K562 (cell line): ENCODE results near the gene ANK3. TPM values are rescaled to one million over a fixed set of nuclear protein-coding genes. Genes with fewer than 3 reads are reported as not detected.

Source experiments
- ATAC-seq: fragments of 200-7000 bp; cut with Tn5 transposase; 3 replicates; pipeline ENCODE4 v1.9.1; 2020; ENCODE audit warnings: moderate library complexity
- BruUV-seq: library from RNA; stranded (reverse); fragments of 400-500 nt; replicated peaks from 2 replicates; lab custom pipeline; 2021; lab: Mats Ljungman, UMichigan
- CTCF ChIA-PET: fragments of 300-600 bp; formaldehyde crosslinking; extraction: SDS; loops from one replicate; lab custom pipeline; 2021; ENCODE audit warnings: low intra/inter-chr PET ratio; lab: Yijun Ruan, JAX
- POLR2A ChIA-PET: fragments of 300-600, 350-650 bp; sonication (Branson Sonifier 250); formaldehyde crosslinking; extraction: SDS; loops from one replicate; lab custom pipeline; 2021; ENCODE audit warnings: antibody characterized with exemption, inconsistent platforms; lab: Yijun Ruan, JAX
- DNase-seq, 4 experiments: peaks; one replicate each; pipeline versions ENCODE4 v3.0.0 to v3.0.0-alpha.2; 2011 to 2018; ENCODE audit warnings: low spot score in 3 of 4, mixed read lengths in 3 of 4; ENCODE audit errors: extremely low read depth in 1 of 4
- FAIRE-seq: peaks from 2 replicates; lab custom pipeline; 2011; peaks lifted over from hg19 to GRCh38; lab: Jason Lieb, UNC
- H2AFZ ChIP-seq: 2 replicates; pipeline ENCODE4 v1.6.0; 2011; ENCODE audit warnings: low read depth, low read length, control low read depth, inconsistent platforms
- H3K27ac ChIP-seq: fragments of 200-600 bp; 3 replicates; pipeline ENCODE4 v1.8.0; 2011; ENCODE audit warnings: low read depth, mild to moderate bottlenecking, control low read depth, inconsistent platforms, low read length, moderate library complexity, mixed read lengths; ENCODE audit errors: extremely low read depth
- H3K27me3 ChIP-seq, 2 experiments: fragments of 300-600 bp in 1 of 2; 2 replicates in 1 of 2; 3 replicates in 1 of 2; pipeline versions ENCODE4 v1.6.0 to v1.8.0; 2011; ENCODE audit warnings: inconsistent platforms in 2 of 2, low read length in 2 of 2, mild to moderate bottlenecking in 1 of 2, mixed read lengths in 1 of 2, moderate library complexity in 1 of 2; ENCODE audit not compliant: control insufficient read depth in 2 of 2, insufficient read depth in 2 of 2
- H3K36me3 ChIP-seq: fragments of 300-600 bp; 3 replicates; pipeline ENCODE4 v1.8.0; 2011; ENCODE audit warnings: mild to moderate bottlenecking, low read length, inconsistent platforms; ENCODE audit not compliant: control insufficient read depth, insufficient read depth
- H3K4me1 ChIP-seq, 2 experiments: fragments of 200-600 bp in 1 of 2; replicated peaks in 1 of 2; 2 replicates in 1 of 2; 3 replicates in 1 of 2; pipeline versions ENCODE4 v1.5.1 to v1.8.0; 2011; ENCODE audit warnings: inconsistent platforms in 2 of 2, low read length in 2 of 2, mild to moderate bottlenecking in 1 of 2, mixed read lengths in 1 of 2, moderate library complexity in 1 of 2; ENCODE audit not compliant: control insufficient read depth in 2 of 2, insufficient read depth in 2 of 2
- H3K4me2 ChIP-seq: 2 replicates; pipeline ENCODE4 v1.6.1; 2011; ENCODE audit warnings: low read length, control low read depth, inconsistent platforms, mixed read lengths; ENCODE audit not compliant: insufficient read depth
- H3K4me3 ChIP-seq: fragments of 200-600 bp; sonication (generic), shearing (Covaris generic); 2 replicates; pipeline ENCODE4 v1.5.1; 2016; ENCODE audit warnings: control low read depth, inconsistent platforms
- H3K79me2 ChIP-seq: fragments of 200-600 bp; 3 replicates; pipeline ENCODE4 v1.8.0; 2011; ENCODE audit warnings: low read length, inconsistent platforms; ENCODE audit not compliant: control insufficient read depth, insufficient read depth
- H3K9ac ChIP-seq, 2 experiments: 2 replicates each; pipeline versions ENCODE4 v1.6.0 to v1.6.1; 2011; ENCODE audit warnings: low read depth in 2 of 2, low read length in 2 of 2, control low read depth in 1 of 2, inconsistent platforms in 1 of 2, mild to moderate bottlenecking in 1 of 2, mixed read lengths in 1 of 2; ENCODE audit not compliant: insufficient read depth in 1 of 2
- H3K9me1 ChIP-seq: one replicate; pipeline ENCODE4 v1.6.0; 2011; ENCODE audit warnings: inconsistent platforms, mild to moderate bottlenecking, low read length, moderate library complexity; ENCODE audit not compliant: control insufficient read depth, insufficient read depth
- H3K9me3 ChIP-seq: replicated peaks from 2 replicates; pipeline ENCODE4 v1.5.1; 2011; ENCODE audit warnings: low read depth, low read length, inconsistent platforms; ENCODE audit not compliant: control insufficient read depth, insufficient read depth
- H4K20me1 ChIP-seq: replicated peaks from 2 replicates; pipeline ENCODE4 v1.6.1; 2011; ENCODE audit warnings: low read length, inconsistent platforms, mixed read lengths; ENCODE audit not compliant: control insufficient read depth, insufficient read depth
- CCAR2 ChIP-seq: fragments of 200-400 bp; formaldehyde crosslinking; IDR thresholded peaks from 2 replicates; pipeline ENCODE4 v1.6.1; 2017; ENCODE audit warnings: mild to moderate bottlenecking, low read depth, low read length
- DPF2 ChIP-seq: fragments of 450-650 bp; IDR thresholded peaks from 2 replicates; pipeline ENCODE4 v1.6.1; 2016
- E2F8 ChIP-seq: fragments of 450-650 bp; IDR thresholded peaks from 2 replicates; pipeline ENCODE4 v1.7.1; 2018; ENCODE audit warnings: mild to moderate bottlenecking, low read depth; ENCODE audit not compliant: partially characterized antibody
- FOS ChIP-seq: IDR thresholded peaks from 3 replicates; pipeline ENCODE4 v1.6.1; 2011; ENCODE audit not compliant: insufficient read length; ENCODE audit errors: extremely low read depth
- FOXJ2 ChIP-seq: fragments of 200-800 bp; sonication (Bioruptor generic); IDR thresholded peaks from 2 replicates; pipeline ENCODE4 v1.6.1; 2016; ENCODE audit warnings: missing genetic modification characterization, missing compliant biosample characterization
- MEF2A ChIP-seq: IDR thresholded peaks from 2 replicates; pipeline ENCODE4 v1.6.1; 2011; ENCODE audit warnings: low read depth, mild to moderate bottlenecking, low read length, moderate library complexity; ENCODE audit not compliant: control insufficient read depth
- NFXL1 ChIP-seq: fragments of 450-650 bp; formaldehyde crosslinking; IDR thresholded peaks from 2 replicates; pipeline ENCODE4 v1.4.0; 2021; ENCODE audit warnings: mild to moderate bottlenecking
- NR1H2 ChIP-seq: sonication (generic); formaldehyde crosslinking; IDR thresholded peaks from 2 replicates; pipeline ENCODE4 v1.4.0; 2020; ENCODE audit warnings: mild to moderate bottlenecking, missing genetic modification reagents
- RCOR1 ChIP-seq, 2 experiments: IDR thresholded peaks; 2 replicates each; pipeline ENCODE4 v1.6.1; 2012; ENCODE audit warnings: low read depth in 2 of 2, low read length in 2 of 2, borderline replicate concordance in 1 of 2, improper control_type of control experiment in 1 of 2
- TFAP4 ChIP-seq: sonication (generic); formaldehyde crosslinking; IDR thresholded peaks from 2 replicates; pipeline ENCODE4 v1.8.0; 2022; ENCODE audit warnings: missing genetic modification reagents, mild to moderate bottlenecking, moderate library complexity, borderline replicate concordance
- ZBTB17 ChIP-seq: fragments of 450-650 bp; formaldehyde crosslinking; IDR thresholded peaks from 2 replicates; pipeline ENCODE4 v1.4.0; 2020; ENCODE audit warnings: mild to moderate bottlenecking
- ZNF282 ChIP-seq: sonication (generic); formaldehyde crosslinking; IDR thresholded peaks from 2 replicates; pipeline ENCODE4 v1.8.1; 2023; ENCODE audit warnings: missing genetic modification reagents
- ZNF551 ChIP-seq: fragments of 250-450 bp; sonication (Bioruptor Pico); IDR thresholded peaks from 2 replicates; pipeline ENCODE4 v1.5.0; 2021; ENCODE audit warnings: mild to moderate bottlenecking, moderate library complexity
- ZNF639 ChIP-seq, 2 experiments: fragments of 200-800 bp in 1 of 2; sonication (Bioruptor generic) in 1 of 2; sonication (generic) in 1 of 2; formaldehyde crosslinking in 1 of 2; IDR thresholded peaks in 1 of 2; conservative IDR thresholded peaks in 1 of 2; 2 replicates each; pipeline versions ENCODE4 v1.5.0 to v1.6.1; 2016 to 2020; ENCODE audit warnings: missing compliant biosample characterization in 1 of 2, missing genetic modification characterization in 1 of 2, missing genetic modification reagents in 1 of 2
- WGBS: fragments of 100-300 bp; shearing (Covaris generic); methylation state at CpG from one replicate; pipeline ENCODE4 v1.1.6; 2016; ENCODE audit warnings: low coverage, mixed read lengths; ENCODE audit not compliant: insufficient coverage; ENCODE audit errors: missing lambda C conversion rate; 5-methylcytosine and 5-hydroxymethylcytosine counted together
- in situ Hi-C: fragments of 300-500 bp; cut with MboI; formaldehyde crosslinking; loops from 4 replicates; pipeline ENCODE4 v1.15.0; 2018; ENCODE audit warnings: inconsistent platforms, mixed read lengths
- intact Hi-C: fragments of 100-400 bp; cut with micrococcal nuclease; formaldehyde crosslinking; loops from 2 replicates; pipeline ENCODE4 v1.14.2; 2022
- polyA plus RNA-seq, 8 experiments: library from polyadenylated mRNA; depleted of rRNA in 4 of 8; stranded (reverse) in 5 of 8; unstranded in 3 of 8; fragments of >200 nt; fragmentation: Nextera tagmentation in 2 of 8; fragmentation: Illumina TruSeq in 1 of 8; extraction: Ambion mirVana in 2 of 8; extraction: Trizol in 1 of 8; gene quantifications; 2 replicates each; pipeline versions ENCODE4 v1.2.1 to v1.2.3, GENCODE V29; 2011 to 2014; ENCODE audit warnings: inconsistent platforms in 1 of 8, missing spikeins in 1 of 8
- total RNA-seq, 7 experiments: library from RNA; depleted of rRNA in 6 of 7; stranded (reverse); fragments of >200 nt in 6 of 7; fragmentation: Illumina TruSeq in 2 of 7; extraction: Trizol in 2 of 7; gene quantifications; 2 replicates each; pipeline versions ENCODE4 v1.2.1 to v1.2.3, GENCODE V29; 2011 to 2021; ENCODE audit warnings: low replicate concordance in 1 of 7
- TF ChIP-seq, protein P1 (sequence below): fragments of 250-450 bp; sonication (Bioruptor Pico); IDR thresholded peaks from 2 replicates; pipeline ENCODE4 v1.4.0; 2020; ENCODE audit warnings: mild to moderate bottlenecking, moderate library complexity

The ANK3 gene
- total and polyA plus RNA-seq, 9 of the 15 experiments (the other 6 are each of a cell fraction or from before 2014, with no cell fraction given): 10.0 to 32.3 (median 17.9) TPM

- no TSS peak for BruUV-seq
- Histone ChIP-seq H3K4me3 (no peak overlapping the region), H3K27ac (0 out of 3 replicates have a peak overlapping the region, but pooled peaks have one; percentile 9), H3K79me2 (no peaks in the 10 kb centered on the region), H3K4me2 (peak overlapping the region; percentile 27; the same call in 1 of the 2 replicates), H4K20me1 (peaks cover 9% of the 10 kb centered on the region; the same call in 1 of the 2 replicates), H3K27me3 (no peaks in the 10 kb centered on the region), H3K9ac (no peak overlapping the region), H2AFZ (no peak overlapping the region), H3K36me3 (0 out of 3 replicates have a peak, but pooled peaks cover 4% of the 10 kb centered on the region), H3K9me1 (no peaks in the 10 kb centered on the region), H3K9me3 (peaks cover 2% of the 10 kb centered on the region; the same call in 1 of the 2 replicates), H3K4me1 (peaks cover 0 to 21% of the 10 kb centered on the region in 2 experiments; a peak in 3 of 5 replicates)
- intact Hi-C loops (no loop called here), in situ Hi-C loops (no loop called here)
- CTCF ChIA-PET: no interaction called here
- DNase-seq: peak; percentile 60 to 84 (median 72)
- FAIRE-seq: peak; percentile 87
- POLR2A ChIA-PET: interaction anchor here (0.6 to 2.0 kb wide), 6 partner anchors 10 to 593 kb away, joined by 3 to 18 read pairs (median 4); no protein-coding TSS in a partner anchor
- WGBS: 0% methylated on average over 3 of the region's 3 CpGs
- ATAC-seq: peak; percentile 89
- TF ChIP-seq ZBTB17 (CRISPR knock-in tag): peak; percentile 76; the same call in 1 of the 2 replicates
- TF ChIP-seq DPF2: peak; percentile 99
- no peak for TF ChIP-seq E2F8
- TF ChIP-seq RCOR1 (IDR thresholded peaks at IDR 0.05; ENCODE audit: borderline replicate concordance in 1 of 2, low read depth in 2 of 2, low read length in 2 of 2): peak; percentile 68 to 98; a peak in 3 of 4 replicates
- TF ChIP-seq FOXJ2 (tag): 0 out of 2 replicates have a peak, but pooled peaks have one; percentile 44
- TF ChIP-seq ZNF282: no peak
- TF ChIP-seq FOS: no peak
- TF ChIP-seq ZNF551 (CRISPR knock-in tag): no peak
- TF ChIP-seq TFAP4 (CRISPR knock-in tag): no peak; the same call in 1 of the 2 replicates
- TF ChIP-seq, protein P1, sequence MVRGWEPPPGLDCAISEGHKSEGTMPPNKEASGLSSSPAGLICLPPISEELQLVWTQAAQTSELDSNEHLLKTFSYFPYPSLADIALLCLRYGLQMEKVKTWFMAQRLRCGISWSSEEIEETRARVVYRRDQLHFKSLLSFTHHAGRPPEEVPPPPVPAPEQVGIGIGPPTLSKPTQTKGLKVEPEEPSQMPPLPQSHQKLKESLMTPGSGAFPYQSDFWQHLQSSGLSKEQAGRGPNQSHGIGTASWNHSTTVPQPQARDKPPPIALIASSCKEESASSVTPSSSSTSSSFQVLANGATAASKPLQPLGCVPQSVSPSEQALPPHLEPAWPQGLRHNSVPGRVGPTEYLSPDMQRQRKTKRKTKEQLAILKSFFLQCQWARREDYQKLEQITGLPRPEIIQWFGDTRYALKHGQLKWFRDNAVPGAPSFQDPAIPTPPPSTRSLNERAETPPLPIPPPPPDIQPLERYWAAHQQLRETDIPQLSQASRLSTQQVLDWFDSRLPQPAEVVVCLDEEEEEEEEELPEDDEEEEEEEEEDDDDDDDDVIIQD (CRISPR knock-in tag): no peak
- TF ChIP-seq MEF2A: peak; percentile 17; the same call in 1 of the 2 replicates
- TF ChIP-seq NR1H2 (CRISPR knock-in tag): no peak
- no peak for TF ChIP-seq NFXL1
- TF ChIP-seq CCAR2: no peak
- TF ChIP-seq ZNF639 (CRISPR knock-in tag; conservative IDR thresholded peaks at IDR 0.05 in 1 of 2, IDR thresholded peaks at IDR 0.05 in 1 of 2): peak in 1 of 2 experiments; percentile 91; a peak in 2 of 4 replicates
Observed at GRCh38 chr10:60262647-60263126, 127.0 kb downstream of the ANK3 start.
